ENCODE measurements around the gene ILDR2.

ILDR2 gene

GRCh38 chr1:166975361-166976129 is at the start of gene ILDR2:
Gene ILDR2, minus strand, starts transcription at chr1:166975540. Its CDS starts 272 bp downstream, at chr1:166975268.
- DNase-seq = peak; percentile 10 to 47

- DNase-seq = no peak
Measured at GRCh38 chr1:167022384-167022783, 47.0 kb upstream of the ILDR2 start.

- peak; percentile 49 to 52 for DNase-seq
Measured at GRCh38 chr1:167016100-167016750, 40.9 kb upstream of the ILDR2 start.

GRCh38 chr1:167013108-167013929 is 38.0 kb upstream of the ILDR2 start:
- no peak for DNase-seq

GRCh38 chr1:167012570-167012969 is 37.2 kb upstream of the ILDR2 start:
- DNase-seq = no peak

- DNase-seq = no peak
Measured at GRCh38 chr1:167011560-167012191, 36.3 kb upstream of the ILDR2 start.

GRCh38 chr1:167003711-167004110 is 28.4 kb upstream of the ILDR2 start:
- DNase-seq = no peak

GRCh38 chr1:167002354-167002753 is 27.0 kb upstream of the ILDR2 start:
- DNase-seq = no peak

- no peak for DNase-seq
Measured at GRCh38 chr1:167000546-167000945, 25.2 kb upstream of the ILDR2 start.

GRCh38 chr1:166999500-167000055 is 24.2 kb upstream of the ILDR2 start:
- DNase-seq = no peak

GRCh38 chr1:166999075-166999474 is 23.7 kb upstream of the ILDR2 start:
- DNase-seq = no peak

- no peak for DNase-seq
Measured at GRCh38 chr1:166988974-166989515, 13.7 kb upstream of the ILDR2 start, which contains the start of gene MAEL. Gene MAEL, plus strand, starts transcription at chr1:166989280. Its CDS starts 73 bp downstream, at chr1:166989353.

GRCh38 chr1:166981589-166981988 is 6.2 kb upstream of the ILDR2 start:
- no peak for DNase-seq

- no peak for DNase-seq
Measured at GRCh38 chr1:166980818-166981217, 5.5 kb upstream of the ILDR2 start.

- no peak for DNase-seq
Measured at GRCh38 chr1:166980383-166980782, 5.0 kb upstream of the ILDR2 start.

- DNase-seq = peak; percentile 37 to 38
Measured at GRCh38 chr1:166978821-166979220, 3.5 kb upstream of the ILDR2 start.

GRCh38 chr1:166977951-166978350 is 2.6 kb upstream of the ILDR2 start:
- DNase-seq = no peak

GRCh38 chr1:166974647-166975345 is 544 bp downstream of the ILDR2 start:
- DNase-seq = no peak

GRCh38 chr1:166972826-166973225 is 2.5 kb downstream of the ILDR2 start:
- DNase-seq = no peak

- no peak for DNase-seq
Measured at GRCh38 chr1:166972193-166972592, 3.1 kb downstream of the ILDR2 start.

- no peak for DNase-seq
Measured at GRCh38 chr1:166971252-166971651, 4.1 kb downstream of the ILDR2 start.
